Epidermal melanocyte (primary cell): Measurements from ENCODE around the gene PDSS2.

Source experiments
- DNase-seq: peaks from one replicate; pipeline ENCODE4 v3.0.0; 2011; ENCODE audit warnings: low spot score; ENCODE audit not compliant: insufficient read length

The PDSS2 gene

GRCh38 chr6:107419733-107420132 is 39.6 kb downstream of the PDSS2 start:
- DNase-seq, result no peak

GRCh38 chr6:107418118-107418517 is 41.2 kb downstream of the PDSS2 start:
- no peak for DNase-seq

GRCh38 chr6:107416145-107416544 is 43.2 kb downstream of the PDSS2 start:
- no peak for DNase-seq

GRCh38 chr6:107413966-107414645 is 45.3 kb downstream of the PDSS2 start:
- no peak for DNase-seq

- no peak for DNase-seq
Observed at GRCh38 chr6:107411161-107411560, 48.2 kb downstream of the PDSS2 start.

GRCh38 chr6:107409942-107410341 is 49.4 kb downstream of the PDSS2 start:
- DNase-seq, result no peak

- no peak for DNase-seq
Observed at GRCh38 chr6:107408714-107409113, 50.6 kb downstream of the PDSS2 start.

- no peak for DNase-seq
Observed at GRCh38 chr6:107405002-107405401, 54.4 kb downstream of the PDSS2 start.

- DNase-seq, result no peak
Observed at GRCh38 chr6:107402533-107402932, 56.8 kb downstream of the PDSS2 start.

GRCh38 chr6:107401573-107401972 is 57.8 kb downstream of the PDSS2 start:
- no peak for DNase-seq

GRCh38 chr6:107400616-107401147 is 58.7 kb downstream of the PDSS2 start:
- DNase-seq, result no peak

GRCh38 chr6:107399935-107400334 is 59.4 kb downstream of the PDSS2 start:
- no peak for DNase-seq

GRCh38 chr6:107398001-107398400 is 61.4 kb downstream of the PDSS2 start:
- DNase-seq, result no peak

- no peak for DNase-seq
Observed at GRCh38 chr6:107396211-107396610, 63.2 kb downstream of the PDSS2 start.

- DNase-seq, result no peak
Observed at GRCh38 chr6:107392069-107392468, 67.3 kb downstream of the PDSS2 start.

GRCh38 chr6:107390685-107391435 is 68.5 kb downstream of the PDSS2 start:
- DNase-seq, result no peak

GRCh38 chr6:107390056-107390455 is 69.3 kb downstream of the PDSS2 start:
- no peak for DNase-seq

GRCh38 chr6:107386904-107387303 is 72.5 kb downstream of the PDSS2 start:
- no peak for DNase-seq

GRCh38 chr6:107386340-107386739 is 73.0 kb downstream of the PDSS2 start:
- no peak for DNase-seq

GRCh38 chr6:107383705-107384104 is 75.7 kb downstream of the PDSS2 start:
- DNase-seq, result no peak

GRCh38 chr6:107374264-107374663 is 85.1 kb downstream of the PDSS2 start:
- DNase-seq, result no peak

GRCh38 chr6:107369493-107369892 is 89.9 kb downstream of the PDSS2 start:
- no peak for DNase-seq

- no peak for DNase-seq
Observed at GRCh38 chr6:107368471-107368870, 90.9 kb downstream of the PDSS2 start.
